OCI-LY3 (cell line): Measurements from ENCODE around the gene LZTS2.

ENCODE experiments used
- H2AFZ ChIP-seq: fragments of 200-600, 300-600 bp; shearing (Covaris generic); 2 replicates; pipeline ENCODE4 v1.6.0; 2014; ENCODE audit warnings: antibody characterized with exemption, low read depth, low read length
- H3K27ac ChIP-seq: fragments of 200-600, 300-600 bp; sonication (generic); 2 replicates; pipeline ENCODE4 v1.5.1; 2014; ENCODE audit warnings: mild to moderate bottlenecking, low read length, moderate library complexity, mixed read lengths
- H3K27me3 ChIP-seq: fragments of 200-600, 300-600 bp; sonication (generic); 2 replicates; pipeline ENCODE4 v1.6.1; 2014; ENCODE audit warnings: low read depth, low read length, mixed read lengths
- H3K36me3 ChIP-seq: fragments of 200-600, 300-600 bp; sonication (generic); replicated peaks from 2 replicates; pipeline ENCODE3; 2014; ENCODE audit warnings: low read depth, low read length, mixed read lengths
- H3K4me1 ChIP-seq: fragments of 300-600, 200-600 bp; sonication (generic); 2 replicates; pipeline ENCODE4 v1.6.1; 2014; ENCODE audit warnings: low read length, mixed read lengths
- H3K4me2 ChIP-seq: fragments of 200-600, 300-600 bp; sonication (generic); 2 replicates; pipeline ENCODE4 v1.6.1; 2014; ENCODE audit warnings: low read length, mixed read lengths
- H3K4me3 ChIP-seq: fragments of 300-600, 200-600 bp; sonication (generic); 2 replicates; pipeline ENCODE4 v1.5.1; 2014; ENCODE audit warnings: antibody characterized with exemption, mild to moderate bottlenecking, low read length, moderate library complexity
- H3K79me2 ChIP-seq: fragments of 300-600, 200-600 bp; shearing (Covaris generic); 2 replicates; pipeline ENCODE4 v1.6.1; 2014; ENCODE audit warnings: mild to moderate bottlenecking, low read length, mixed read lengths
- H3K9ac ChIP-seq: fragments of 300-600, 200-600 bp; shearing (Covaris generic); 2 replicates; pipeline ENCODE4 v1.6.0; 2014; ENCODE audit warnings: mild to moderate bottlenecking, low read length, moderate library complexity
- H3K9me3 ChIP-seq: fragments of 200-600, 300-600 bp; shearing (Covaris generic); 2 replicates; pipeline ENCODE4 v1.6.1; 2014; ENCODE audit warnings: low read length, mixed read lengths; ENCODE audit not compliant: insufficient read depth
- H4K20me1 ChIP-seq: fragments of 200-600, 300-600 bp; sonication (generic); 2 replicates; pipeline ENCODE4 v1.6.1; 2016; ENCODE audit warnings: low read length, mixed read lengths; ENCODE audit not compliant: insufficient read depth
- CTCF ChIP-seq: fragments of 200-600, 300-600 bp; sonication (generic); IDR thresholded peaks from 2 replicates; pipeline ENCODE4 v1.5.1; 2014; ENCODE audit warnings: antibody characterized with exemption, low read length, low read depth
- EZH2phosphoT487 ChIP-seq: fragments of 200-600 bp; shearing (Covaris generic); IDR thresholded peaks from 2 replicates; pipeline ENCODE4 v1.6.1; 2018; ENCODE audit warnings: antibody characterized with exemption, mixed run types, low read depth

The LZTS2 gene

GRCh38 chr10:101003639-101004206 lies 4.1 kb downstream of the LZTS2 start:
- TF ChIP-seq CTCF: no peak
- no peak for TF ChIP-seq EZH2phosphoT487
- Histone ChIP-seq H3K9ac (no peak overlapping the region), H3K27ac (no peak overlapping the region), H2AFZ (no peak overlapping the region), H4K20me1 (no peaks in the 10 kb centered on the region), H3K36me3 (no peaks in the 10 kb centered on the region), H3K79me2 (peaks cover 1% of the 10 kb centered on the region; the same call in 1 of the 2 replicates), H3K27me3 (no peaks in the 10 kb centered on the region), H3K4me1 (peaks cover 2% of the 10 kb centered on the region), H3K4me2 (no peak overlapping the region), H3K9me3 (no peaks in the 10 kb centered on the region), H3K4me3 (no peak overlapping the region)

- H3K9me3 ChIP-seq: no peaks in the 10 kb centered on the region
- H3K79me2 ChIP-seq: no peaks in the 10 kb centered on the region
- H2AFZ ChIP-seq: no peak overlapping the region
- H3K9ac ChIP-seq: no peak overlapping the region
- TF ChIP-seq EZH2phosphoT487: no peak
- H3K27ac ChIP-seq: no peak overlapping the region
- H3K27me3 ChIP-seq: no peaks in the 10 kb centered on the region
- no peak overlapping the region for H3K4me3 ChIP-seq
- no peaks in the 10 kb centered on the region for H4K20me1 ChIP-seq
- no peaks in the 10 kb centered on the region for H3K36me3 ChIP-seq
- no peaks in the 10 kb centered on the region for H3K4me1 ChIP-seq
- no peak overlapping the region for H3K4me2 ChIP-seq
Observed at GRCh38 chr10:101005361-101005760, 5.8 kb downstream of the LZTS2 start.

DNA sequence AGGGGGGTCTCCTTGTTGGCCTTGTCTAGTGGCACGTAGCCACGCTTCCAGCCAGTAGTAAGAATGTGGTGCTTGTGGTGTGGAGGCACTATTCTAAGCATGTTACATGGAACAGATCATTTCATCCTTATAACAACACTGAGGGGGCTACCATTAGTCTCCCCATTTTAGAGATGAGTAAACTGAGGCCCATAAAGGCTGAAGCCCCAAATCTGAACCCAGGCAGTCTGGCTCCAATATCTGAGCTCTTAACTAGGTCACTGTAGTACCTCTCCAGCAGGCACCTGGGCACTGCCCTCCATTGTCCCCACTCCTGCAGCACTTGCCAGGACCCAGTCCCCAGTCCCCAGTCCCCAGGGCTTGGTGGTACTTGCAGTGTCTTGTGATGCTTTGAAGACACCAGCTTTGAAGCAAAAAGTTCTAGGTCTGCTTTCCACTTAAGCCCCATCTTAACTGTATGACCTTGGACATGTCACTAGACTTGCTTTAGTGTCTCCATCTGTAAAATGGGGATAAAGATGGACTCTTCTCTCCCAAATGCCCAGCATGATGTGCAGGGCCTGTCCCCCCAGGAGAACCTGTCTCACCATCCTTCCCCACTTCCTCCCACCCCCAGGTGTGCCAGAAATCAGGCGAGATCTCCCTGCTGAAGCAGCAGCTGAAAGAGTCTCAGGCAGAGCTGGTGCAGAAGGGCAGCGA lies 6.4 kb downstream of the LZTS2 start:
- TF ChIP-seq EZH2phosphoT487 (no peak), CTCF (no peak)
- no peaks in the 10 kb centered on the region for H3K36me3 ChIP-seq

GRCh38 chr10:101006593-101007098 lies 7.0 kb downstream of the LZTS2 start:
- Histone ChIP-seq H3K27ac (no peak overlapping the region), H4K20me1 (no peaks in the 10 kb centered on the region), H2AFZ (no peak overlapping the region), H3K9me3 (no peaks in the 10 kb centered on the region), H3K4me1 (no peaks in the 10 kb centered on the region), H3K27me3 (no peaks in the 10 kb centered on the region), H3K36me3 (no peaks in the 10 kb centered on the region), H3K4me3 (no peak overlapping the region), H3K9ac (no peak overlapping the region), H3K4me2 (no peak overlapping the region), H3K79me2 (no peaks in the 10 kb centered on the region)
- TF ChIP-seq EZH2phosphoT487: no peak
- TF ChIP-seq CTCF: no peak

More for the DNA sequence above, 6.4 kb downstream of the LZTS2 start:
- Histone ChIP-seq H2AFZ (no peak overlapping the region), H3K9ac (no peak overlapping the region), H3K27me3 (no peaks in the 10 kb centered on the region), H4K20me1 (no peaks in the 10 kb centered on the region), H3K4me3 (no peak overlapping the region), H3K4me1 (no peaks in the 10 kb centered on the region), H3K9me3 (no peaks in the 10 kb centered on the region), H3K4me2 (no peak overlapping the region), H3K27ac (no peak overlapping the region), H3K79me2 (no peaks in the 10 kb centered on the region)
